ENCODE data around the gene SPDYE4. TPM values are rescaled to one million over a fixed set of nuclear protein-coding genes. Genes with fewer than 3 reads are reported as not detected.

The SPDYE4 gene
- total RNA-seq, 1 donor from 2014 or later, result not detected

DNA sequence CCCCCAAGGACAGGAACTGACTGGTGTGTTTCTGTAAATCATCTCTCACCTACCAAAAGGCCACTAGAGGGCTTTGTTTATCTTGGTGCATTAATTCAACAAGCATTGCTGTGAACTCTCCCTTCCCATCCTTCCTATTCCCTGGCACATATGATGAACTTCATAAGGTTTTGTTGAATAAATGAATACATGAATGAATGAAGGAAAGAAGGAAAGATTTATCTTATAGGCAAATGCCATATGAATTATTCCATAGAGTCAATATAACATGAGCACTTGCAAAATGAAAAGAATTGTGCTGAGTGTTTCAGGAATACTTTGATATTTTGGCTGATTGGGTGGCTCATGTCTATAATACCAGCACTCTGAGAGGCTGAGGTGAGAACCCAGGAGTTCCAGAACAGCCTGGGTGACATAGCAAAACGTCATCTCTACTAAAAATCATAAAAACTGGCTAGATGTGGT is 4.3 kb downstream of the SPDYE4 start:
- Histone ChIP-seq H3K27me3 (ENCODE audit: control insufficient read depth, insufficient read depth, low read length) (no peaks in the 10 kb centered on the region), H3K36me3 (ENCODE audit: control insufficient read depth, insufficient read depth, low read length) (no peaks in the 10 kb centered on the region), H3K4me3 (ENCODE audit: low read depth, low read length) (no peak overlapping the region)
- TF ChIP-seq, protein P1, sequence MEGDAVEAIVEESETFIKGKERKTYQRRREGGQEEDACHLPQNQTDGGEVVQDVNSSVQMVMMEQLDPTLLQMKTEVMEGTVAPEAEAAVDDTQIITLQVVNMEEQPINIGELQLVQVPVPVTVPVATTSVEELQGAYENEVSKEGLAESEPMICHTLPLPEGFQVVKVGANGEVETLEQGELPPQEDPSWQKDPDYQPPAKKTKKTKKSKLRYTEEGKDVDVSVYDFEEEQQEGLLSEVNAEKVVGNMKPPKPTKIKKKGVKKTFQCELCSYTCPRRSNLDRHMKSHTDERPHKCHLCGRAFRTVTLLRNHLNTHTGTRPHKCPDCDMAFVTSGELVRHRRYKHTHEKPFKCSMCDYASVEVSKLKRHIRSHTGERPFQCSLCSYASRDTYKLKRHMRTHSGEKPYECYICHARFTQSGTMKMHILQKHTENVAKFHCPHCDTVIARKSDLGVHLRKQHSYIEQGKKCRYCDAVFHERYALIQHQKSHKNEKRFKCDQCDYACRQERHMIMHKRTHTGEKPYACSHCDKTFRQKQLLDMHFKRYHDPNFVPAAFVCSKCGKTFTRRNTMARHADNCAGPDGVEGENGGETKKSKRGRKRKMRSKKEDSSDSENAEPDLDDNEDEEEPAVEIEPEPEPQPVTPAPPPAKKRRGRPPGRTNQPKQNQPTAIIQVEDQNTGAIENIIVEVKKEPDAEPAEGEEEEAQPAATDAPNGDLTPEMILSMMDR (IDR thresholded peaks at IDR 0.05; ENCODE audit: insufficient read depth, low read length, poor library complexity, severe bottlenecking), result peak; percentile 41
- no peak for DNase-seq (ENCODE audit: low read depth)

DNA sequence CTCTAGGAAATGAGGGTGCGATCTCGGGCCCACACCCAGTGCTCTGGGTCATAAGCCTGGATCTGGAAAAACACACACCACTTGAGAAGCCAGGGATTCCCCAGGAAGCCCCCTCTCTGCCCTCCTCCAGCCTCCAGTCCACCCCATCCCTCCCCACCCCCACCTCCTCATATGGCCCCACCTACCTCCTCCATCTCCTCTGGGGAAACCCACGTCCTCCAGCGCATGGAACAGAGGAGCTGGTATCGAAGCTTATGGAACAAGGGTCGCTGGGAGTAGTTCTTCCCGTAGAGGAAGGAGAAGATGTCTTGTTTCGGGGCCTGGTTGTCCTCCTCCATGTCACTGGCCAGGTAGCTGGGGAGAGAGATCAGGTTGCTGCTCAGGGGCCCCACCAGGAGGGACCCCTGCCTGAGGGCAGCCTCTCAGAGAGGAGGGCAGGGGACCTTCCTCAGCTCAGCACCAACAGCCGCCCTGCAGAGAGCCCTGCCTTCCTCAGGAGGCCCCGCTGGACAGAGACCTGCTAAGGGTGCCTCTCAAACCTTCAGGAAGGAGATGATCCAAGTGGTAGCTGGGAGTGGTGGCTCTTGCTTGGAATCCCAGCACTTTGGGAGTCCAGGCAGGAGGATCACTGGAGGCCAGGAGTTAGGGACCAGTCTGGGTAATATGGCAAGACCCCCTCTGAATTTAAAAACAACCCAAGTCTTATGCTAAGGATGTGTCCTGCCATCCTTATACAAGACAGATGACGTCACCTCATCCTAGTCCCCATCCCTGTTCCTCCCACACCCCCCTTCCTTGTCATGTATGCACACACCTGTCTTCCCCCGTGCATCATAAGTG is 5.0 kb downstream of the SPDYE4 start:
- no peak for DNase-seq (ENCODE audit: low read depth)
- no peaks in the 10 kb centered on the region for H3K27me3 ChIP-seq (ENCODE audit: control insufficient read depth, insufficient read depth, low read length)
- H3K4me3 ChIP-seq (ENCODE audit: low read depth, low read length), result no peak overlapping the region
- TF ChIP-seq, protein P1 (IDR thresholded peaks at IDR 0.05; ENCODE audit: insufficient read depth, low read length, poor library complexity, severe bottlenecking), result no peak
- H3K36me3 ChIP-seq (ENCODE audit: control insufficient read depth, insufficient read depth, low read length), result no peaks in the 10 kb centered on the region

DNA sequence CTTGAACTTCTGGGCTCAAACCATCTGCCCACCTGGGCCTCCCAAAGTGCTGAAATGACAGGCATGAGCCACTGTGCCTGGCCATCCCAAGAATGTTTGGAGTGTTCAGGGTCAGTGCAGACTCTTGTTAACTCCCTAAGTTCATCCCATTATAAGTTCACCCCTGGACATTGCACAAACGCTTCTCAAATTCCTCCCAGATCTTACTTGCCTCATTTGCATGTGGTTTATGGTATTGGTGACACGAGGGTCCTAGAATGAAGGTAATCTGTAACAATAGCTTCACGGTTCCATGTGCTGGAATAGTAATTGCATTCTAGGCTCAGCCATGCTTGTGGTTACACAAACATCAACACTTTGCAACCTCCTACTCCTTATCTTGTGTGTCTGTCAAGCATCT is 8.7 kb downstream of the SPDYE4 start:
- TF ChIP-seq, protein P1 (IDR thresholded peaks at IDR 0.05; ENCODE audit: insufficient read depth, low read length, poor library complexity, severe bottlenecking), result no peak
- DNase-seq (ENCODE audit: low read depth), result no peak

DNA sequence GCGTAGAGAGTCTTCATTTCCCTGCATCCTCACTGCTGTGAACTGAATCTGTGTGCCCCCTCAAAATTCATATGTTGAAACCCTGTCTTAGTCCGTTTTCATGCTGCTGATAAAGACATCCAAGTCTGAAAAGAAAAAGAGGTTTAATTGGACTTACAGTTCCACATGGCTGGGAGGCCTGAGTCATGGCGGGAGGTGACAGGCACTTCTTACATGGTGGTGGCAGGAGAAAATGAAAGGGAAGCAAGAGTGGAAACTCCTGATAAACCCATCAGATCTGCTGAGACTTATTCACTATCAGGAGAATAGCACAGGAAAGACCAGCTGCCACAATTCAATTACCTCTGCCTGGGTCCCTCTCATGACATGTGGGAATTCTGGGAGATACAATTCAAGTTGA is 10.6 kb downstream of the SPDYE4 start:
- Histone ChIP-seq H3K4me3 (ENCODE audit: low read depth, low read length) (no peak overlapping the region), H3K27me3 (ENCODE audit: control insufficient read depth, insufficient read depth, low read length) (peaks cover 3% of the 10 kb centered on the region), H3K36me3 (ENCODE audit: control insufficient read depth, insufficient read depth, low read length) (no peaks in the 10 kb centered on the region)
- TF ChIP-seq, protein P1 (IDR thresholded peaks at IDR 0.05; ENCODE audit: insufficient read depth, low read length, poor library complexity, severe bottlenecking), result no peak
- no peak for DNase-seq (ENCODE audit: low read depth)

More for the DNA sequence above, 8.7 kb downstream of the SPDYE4 start:
- Histone ChIP-seq H3K27me3 (ENCODE audit: control insufficient read depth, insufficient read depth, low read length) (peaks cover 3% of the 10 kb centered on the region), H3K4me3 (ENCODE audit: low read depth, low read length) (no peak overlapping the region), H3K36me3 (ENCODE audit: control insufficient read depth, insufficient read depth, low read length) (no peaks in the 10 kb centered on the region)

DNA sequence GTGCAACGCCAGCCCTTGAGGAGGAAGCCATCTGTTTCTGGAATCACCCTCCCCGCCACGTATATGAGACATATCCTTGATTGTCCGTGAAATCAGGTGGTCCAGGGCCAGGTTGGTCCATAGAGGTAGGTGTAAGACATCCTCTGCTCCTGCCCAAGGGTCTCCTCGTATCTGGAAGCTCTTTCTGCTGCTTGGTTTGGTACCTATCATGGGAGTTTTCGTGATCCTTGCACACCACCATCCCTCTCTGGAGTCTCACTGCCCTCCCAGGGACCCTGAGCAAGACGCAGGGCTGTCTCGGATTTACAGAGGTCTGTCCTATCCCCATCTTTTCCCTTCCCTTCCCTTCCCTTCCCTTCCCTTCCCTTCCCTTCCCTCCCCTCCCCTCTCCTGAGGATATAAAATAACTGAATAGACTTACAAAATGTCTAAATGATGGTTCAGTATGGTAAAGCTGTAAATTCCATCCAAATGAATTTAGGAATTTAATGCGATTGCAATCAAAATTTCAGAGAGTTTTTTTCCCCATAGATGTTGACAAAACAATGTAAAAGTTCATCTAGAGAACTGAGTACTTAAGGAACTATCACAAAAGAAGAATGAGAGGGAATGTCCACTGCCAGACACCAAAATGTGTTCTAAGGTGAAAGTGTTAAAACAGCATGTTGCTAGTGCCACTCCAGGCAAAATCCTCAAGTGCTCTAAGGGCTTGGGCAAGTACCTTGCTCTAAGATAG is 11.7 kb downstream of the SPDYE4 start:
- H3K27me3 ChIP-seq (ENCODE audit: control insufficient read depth, insufficient read depth, low read length), result peaks cover 3% of the 10 kb centered on the region
- H3K36me3 ChIP-seq (ENCODE audit: control insufficient read depth, insufficient read depth, low read length), result no peaks in the 10 kb centered on the region
- no peak for DNase-seq (ENCODE audit: low read depth)
- TF ChIP-seq, protein P1 (IDR thresholded peaks at IDR 0.05; ENCODE audit: insufficient read depth, low read length, poor library complexity, severe bottlenecking), result no peak
- H3K4me3 ChIP-seq (ENCODE audit: low read depth, low read length), result no peak overlapping the region
